Hepatocyte (in vitro differentiated cells): ENCODE results near the gene TAS2R8. TPM values are rescaled to one million over a fixed set of nuclear protein-coding genes. Genes with fewer than 3 reads are reported as not detected.

Source experiments
- polyA plus RNA-seq: library from polyadenylated mRNA; unstranded; fragments of >200 nt; fragmentation: Nextera tagmentation; extraction: Ambion mirVana; gene quantifications from 2 replicates; pipeline ENCODE4 v1.2.1, GENCODE V29; 2016
- small RNA-seq: library from RNA; depleted of rRNA; stranded (forward); fragments of <200 nt; gene quantifications from one replicate; pipeline ENCODE3, GENCODE V24; 2014
- total RNA-seq: library from RNA; depleted of rRNA; stranded (reverse); fragments of >200 nt; gene quantifications from 2 replicates; pipeline ENCODE4 v1.2.3, GENCODE V29; 2014

The TAS2R8 gene
- total and polyA plus RNA-seq, 2 experiments from 2014 or later = not detected

Small RNA genes within 50 kb of the gene (small RNA-seq; reads per million reads assigned to genes)
- not detected for gene PRR4

Other genes starting within 250 kb of the TAS2R8 start
- gene MAGOHB, start 193.7 kb downstream of the TAS2R8 start, total RNA-seq = 21.4 and 23.9 TPM in 2 replicates
- 39.4 and 40.2 TPM in 2 replicates for gene MAGOHB, start 193.7 kb downstream of the TAS2R8 start, polyA plus RNA-seq
- gene STYK1, start 133.2 kb downstream of the TAS2R8 start, total RNA-seq = 0.48 and 3.6 TPM in 2 replicates
- gene STYK1, start 133.2 kb downstream of the TAS2R8 start, polyA plus RNA-seq = 0.09 and 0.58 TPM in 2 replicates
- gene YBX3, start 84.0 kb downstream of the TAS2R8 start, total RNA-seq = 66.7 and 83.4 TPM in 2 replicates
- gene YBX3, start 84.0 kb downstream of the TAS2R8 start, polyA plus RNA-seq = 218 and 237 TPM in 2 replicates
- gene TAS2R7, start 4.7 kb downstream of the TAS2R8 start, total RNA-seq = not detected in 2 replicates
- not detected in 2 replicates for gene TAS2R7, start 4.7 kb downstream of the TAS2R8 start, polyA plus RNA-seq
- gene TAS2R9, start 2.9 kb upstream of the TAS2R8 start, total RNA-seq = 0.13 TPM in 1 of 2 replicates, not detected in the other
- gene TAS2R9, start 2.9 kb upstream of the TAS2R8 start, polyA plus RNA-seq = not detected in 2 replicates
- 1.5 and 1.8 TPM in 2 replicates for gene TAS2R10, start 19.1 kb upstream of the TAS2R8 start, total RNA-seq
- gene TAS2R10, start 19.1 kb upstream of the TAS2R8 start, polyA plus RNA-seq = not detected in 2 replicates
- 2.5 and 6.4 TPM in 2 replicates for gene PRR4, start 42.2 kb upstream of the TAS2R8 start, total RNA-seq
- 3.6 and 3.9 TPM in 2 replicates for gene PRR4, start 42.2 kb upstream of the TAS2R8 start, polyA plus RNA-seq
- gene PRH1, start 77.0 kb upstream of the TAS2R8 start, total RNA-seq = 17.5 and 19.0 TPM in 2 replicates
- 12.3 and 25.4 TPM in 2 replicates for gene PRH1, start 77.0 kb upstream of the TAS2R8 start, polyA plus RNA-seq
- 2.1 and 3.2 TPM in 2 replicates for gene TAS2R13, start 102.3 kb upstream of the TAS2R8 start, total RNA-seq
- gene TAS2R13, start 102.3 kb upstream of the TAS2R8 start, polyA plus RNA-seq = not detected in 2 replicates
- gene PRH2, start 122.0 kb upstream of the TAS2R8 start, total RNA-seq = not detected in 2 replicates
- gene PRH2, start 122.0 kb upstream of the TAS2R8 start, polyA plus RNA-seq = 0.36 TPM in 1 of 2 replicates, not detected in the other
- 5.6 and 6.6 TPM in 2 replicates for gene TAS2R14, start 132.0 kb upstream of the TAS2R8 start, total RNA-seq
- 0.59 and 0.64 TPM in 2 replicates for gene TAS2R14, start 132.0 kb upstream of the TAS2R8 start, polyA plus RNA-seq
- 1.5 and 2.0 TPM in 2 replicates for gene TAS2R50, start 179.6 kb upstream of the TAS2R8 start, total RNA-seq
- not detected in 2 replicates for gene TAS2R50, start 179.6 kb upstream of the TAS2R8 start, polyA plus RNA-seq
- gene TAS2R20, start 191.0 kb upstream of the TAS2R8 start, total RNA-seq = 5.1 and 6.3 TPM in 2 replicates
- gene TAS2R20, start 191.0 kb upstream of the TAS2R8 start, polyA plus RNA-seq = 0.36 and 0.41 TPM in 2 replicates
- 4.4 and 7.4 TPM in 2 replicates for gene TAS2R19, start 215.3 kb upstream of the TAS2R8 start, total RNA-seq
- 0.16 and 1.4 TPM in 2 replicates for gene TAS2R19, start 215.3 kb upstream of the TAS2R8 start, polyA plus RNA-seq
- 6.2 and 9.4 TPM in 2 replicates for gene TAS2R31, start 224.1 kb upstream of the TAS2R8 start, total RNA-seq
- gene TAS2R31, start 224.1 kb upstream of the TAS2R8 start, polyA plus RNA-seq = 0.17 TPM in 1 of 2 replicates, not detected in the other